Mesenchymal stem cell (in vitro differentiated cells and primary cell): Measurements from ENCODE around the gene CCDC30.
"Not testable (repeated sequence)": the region's sequence is repeated elsewhere in the genome, so short reads cannot be mapped to it uniquely, and the experiment has no call there.

Experiments
- DNase-seq: peaks from one replicate; pipeline ENCODE4 v3.0.0-alpha.2; 2013
- H2AFZ ChIP-seq: one replicate; pipeline ENCODE4 v1.6.1; 2013; ENCODE audit warnings: low read depth, mild to moderate bottlenecking, control low read depth, inconsistent platforms, low read length, moderate library complexity
- H2AK5ac ChIP-seq: 2 replicates; pipeline ENCODE4 v1.6.1; 2013; ENCODE audit warnings: low read length, moderate library complexity, mild to moderate bottlenecking, inconsistent platforms; ENCODE audit not compliant: severe bottlenecking
- H2BK120ac ChIP-seq: one replicate; pipeline ENCODE4 v1.6.1; 2013; ENCODE audit warnings: low read depth, mild to moderate bottlenecking, inconsistent platforms, low read length, moderate library complexity
- H2BK12ac ChIP-seq, 2 experiments: one replicate each; pipeline ENCODE4 v1.6.1; 2013; ENCODE audit warnings: inconsistent platforms in 2 of 2, low read length in 2 of 2, mild to moderate bottlenecking in 2 of 2, moderate library complexity in 2 of 2, control low read depth in 1 of 2
- H2BK15ac ChIP-seq: one replicate; pipeline ENCODE4 v1.6.1; 2013; ENCODE audit warnings: mild to moderate bottlenecking, low read depth, inconsistent platforms; ENCODE audit not compliant: poor library complexity, severe bottlenecking
- H2BK5ac ChIP-seq: 2 replicates; pipeline ENCODE4 v1.6.1; 2013; ENCODE audit warnings: low read depth, mild to moderate bottlenecking, low read length, control low read depth, inconsistent platforms; ENCODE audit not compliant: poor library complexity, severe bottlenecking
- H3K14ac ChIP-seq, 2 experiments: one replicate each; pipeline ENCODE4 v1.6.1; 2013; ENCODE audit warnings: inconsistent platforms in 2 of 2, low read length in 2 of 2, control low read depth in 1 of 2, mild to moderate bottlenecking in 1 of 2, moderate library complexity in 1 of 2
- H3K18ac ChIP-seq, 2 experiments: one replicate each; pipeline ENCODE4 v1.6.1; 2013; ENCODE audit warnings: inconsistent platforms in 2 of 2, low read length in 2 of 2, control low read depth in 1 of 2, low read depth in 1 of 2, mild to moderate bottlenecking in 1 of 2
- H3K23ac ChIP-seq, 2 experiments: one replicate each; pipeline ENCODE4 v1.6.1; 2013; ENCODE audit warnings: inconsistent platforms in 2 of 2, low read length in 2 of 2, mild to moderate bottlenecking in 2 of 2, moderate library complexity in 2 of 2, control low read depth in 1 of 2
- H3K27ac ChIP-seq: 2 replicates; pipeline ENCODE4 v1.5.1; 2013; ENCODE audit warnings: mild to moderate bottlenecking, moderate library complexity, low read length, control low read depth, inconsistent platforms; ENCODE audit not compliant: poor library complexity, severe bottlenecking
- H3K27me3 ChIP-seq, 2 experiments: 2 replicates each; pipeline versions ENCODE4 v1.6.1 to v1.7.0; 2013; ENCODE audit warnings: low read length in 2 of 2, mild to moderate bottlenecking in 2 of 2, moderate library complexity in 2 of 2, control low read depth in 1 of 2, inconsistent platforms in 1 of 2; ENCODE audit not compliant: control insufficient read depth in 1 of 2, insufficient read depth in 1 of 2
- H3K36me3 ChIP-seq, 2 experiments: 2 replicates each; pipeline versions ENCODE4 v1.6.1 to v1.7.0; 2013; ENCODE audit warnings: low read length in 2 of 2, control low read depth in 1 of 2, inconsistent platforms in 1 of 2, low read depth in 1 of 2, mild to moderate bottlenecking in 1 of 2; ENCODE audit not compliant: insufficient read depth in 2 of 2, control insufficient read depth in 1 of 2
- H3K4ac ChIP-seq, 2 experiments: one replicate each; pipeline ENCODE4 v1.6.1; 2013; ENCODE audit warnings: inconsistent platforms in 2 of 2, low read length in 2 of 2, mild to moderate bottlenecking in 2 of 2, moderate library complexity in 2 of 2, control low read depth in 1 of 2, low read depth in 1 of 2
- H3K4me1 ChIP-seq: 2 replicates; pipeline ENCODE4 v1.6.1; 2013; ENCODE audit warnings: low read depth, low read length, control low read depth; ENCODE audit not compliant: control insufficient read depth, insufficient read depth
- H3K4me2 ChIP-seq: 2 replicates; pipeline ENCODE4 v1.6.1; 2013; ENCODE audit warnings: low read length, mild to moderate bottlenecking, inconsistent platforms; ENCODE audit not compliant: poor library complexity, severe bottlenecking
- H3K4me3 ChIP-seq, 2 experiments: 2 replicates each; pipeline versions ENCODE4 v1.5.1 to v1.7.0; 2013; ENCODE audit warnings: low read length in 2 of 2, mild to moderate bottlenecking in 2 of 2, control low read depth in 1 of 2, low read depth in 1 of 2; ENCODE audit not compliant: insufficient read depth in 1 of 2
- H3K79me1 ChIP-seq: replicated peaks from 2 replicates; pipeline ENCODE4 v1.6.1; 2013; ENCODE audit warnings: mild to moderate bottlenecking, control low read depth, low read length, inconsistent platforms; ENCODE audit not compliant: poor library complexity, severe bottlenecking
- H3K9ac ChIP-seq: 2 replicates; pipeline ENCODE4 v1.7.0; 2013; ENCODE audit warnings: mild to moderate bottlenecking, low read length, moderate library complexity
- H3K9me3 ChIP-seq: 2 replicates; pipeline ENCODE4 v1.7.0; 2013; ENCODE audit warnings: mild to moderate bottlenecking, low read length; ENCODE audit not compliant: control insufficient read depth
- H4K8ac ChIP-seq: one replicate; pipeline ENCODE4 v1.6.1; 2013; ENCODE audit warnings: inconsistent platforms, mild to moderate bottlenecking, low read length, moderate library complexity
- H4K91ac ChIP-seq: one replicate; pipeline ENCODE4 v1.6.1; 2013; ENCODE audit warnings: mild to moderate bottlenecking, low read length, inconsistent platforms
- WGBS: methylation state at CpG from one replicate; pipeline ENCODE4 v1.1.7; 2013; ENCODE audit warnings: mixed read lengths; 5-methylcytosine and 5-hydroxymethylcytosine counted together

CCDC30 gene

GRCh38 chr1:42466030-42466429 is 2.9 kb downstream of the CCDC30 start:
- no peak overlapping the region for H3K18ac ChIP-seq
- no peak overlapping the region for H2BK12ac ChIP-seq
- no peak overlapping the region for H4K8ac ChIP-seq
- no peak overlapping the region for H2AFZ ChIP-seq
- H3K27me3 ChIP-seq = no peaks in the 10 kb centered on the region
- no peak overlapping the region for H3K4me3 ChIP-seq
- H3K36me3 ChIP-seq = peaks cover 0 to 3% of the 10 kb centered on the region in 2 experiments
- H4K91ac ChIP-seq = no peak overlapping the region
- no peak overlapping the region for H3K4me2 ChIP-seq
- H2AK5ac ChIP-seq = no peak overlapping the region
- no peak for DNase-seq
- no peak overlapping the region for H3K4ac ChIP-seq
- H2BK15ac ChIP-seq = no peak overlapping the region
- no peak overlapping the region for H2BK120ac ChIP-seq
- H3K23ac ChIP-seq = no peak overlapping the region
- H3K4me1 ChIP-seq = peaks cover 2% of the 10 kb centered on the region
- H3K9me3 ChIP-seq = no peaks in the 10 kb centered on the region
- peaks cover 2% of the 10 kb centered on the region for H3K79me1 ChIP-seq
- H3K27ac ChIP-seq = no peak overlapping the region
- no peak overlapping the region for H3K9ac ChIP-seq
- no peak overlapping the region for H2BK5ac ChIP-seq
- no peak overlapping the region for H3K14ac ChIP-seq
- WGBS = 86% methylated on average over 2 of the region's 2 CpGs

GRCh38 chr1:42469727-42470126 is 6.6 kb downstream of the CCDC30 start:
- H2AFZ ChIP-seq = no peak overlapping the region
- WGBS = 93% methylated on average over 2 of the region's 2 CpGs
- no peak overlapping the region for H3K23ac ChIP-seq
- H3K14ac ChIP-seq = no peak overlapping the region
- H3K4me3 ChIP-seq = no peak overlapping the region
- H2BK15ac ChIP-seq = no peak overlapping the region
- no peak overlapping the region for H3K27ac ChIP-seq
- H3K9me3 ChIP-seq = no peaks in the 10 kb centered on the region
- H2BK5ac ChIP-seq = no peak overlapping the region
- no peak overlapping the region for H3K4me2 ChIP-seq
- H3K36me3 ChIP-seq = no peaks in the 10 kb centered on the region
- H3K79me1 ChIP-seq = peaks cover 2% of the 10 kb centered on the region
- H2BK12ac ChIP-seq = no peak overlapping the region
- no peak overlapping the region for H4K91ac ChIP-seq
- no peaks in the 10 kb centered on the region for H3K27me3 ChIP-seq
- no peak overlapping the region for H2AK5ac ChIP-seq
- H3K18ac ChIP-seq = no peak overlapping the region
- H4K8ac ChIP-seq = no peak overlapping the region
- H2BK120ac ChIP-seq = no peak overlapping the region
- no peak for DNase-seq
- H3K9ac ChIP-seq = no peak overlapping the region
- no peaks in the 10 kb centered on the region for H3K4me1 ChIP-seq
- H3K4ac ChIP-seq = no peak overlapping the region

GRCh38 chr1:42476605-42477004 is 13.5 kb downstream of the CCDC30 start:
- no CpG with 5 or more reads among the region's 4 CpGs for WGBS
- H3K9me3 ChIP-seq = no peaks in the 10 kb centered on the region

GRCh38 chr1:42477354-42477753 is 14.3 kb downstream of the CCDC30 start:
- not testable (repeated sequence) for H3K18ac ChIP-seq, DNase-seq, H3K4ac ChIP-seq, H3K9ac ChIP-seq, H3K27me3 ChIP-seq, H3K14ac ChIP-seq, H2AFZ ChIP-seq, H2BK120ac ChIP-seq, H2BK5ac ChIP-seq, H3K23ac ChIP-seq, H2BK15ac ChIP-seq, H3K79me1 ChIP-seq, H3K4me1 ChIP-seq, H2BK12ac ChIP-seq, H4K8ac ChIP-seq, H3K27ac ChIP-seq, H3K4me2 ChIP-seq, H3K9me3 ChIP-seq, H3K36me3 ChIP-seq, H4K91ac ChIP-seq, H2AK5ac ChIP-seq, H3K4me3 ChIP-seq
- 90% methylated on average over 4 of the region's 4 CpGs for WGBS

More at GRCh38 chr1:42476605-42477004, 13.5 kb downstream of the CCDC30 start:
- Histone ChIP-seq H3K79me1 (no peaks in the 10 kb centered on the region), H3K27me3 (no peaks in the 10 kb centered on the region), H2AK5ac (no peak overlapping the region), H2BK5ac (no peak overlapping the region), H3K36me3 (no peaks in the 10 kb centered on the region), H3K4me1 (no peaks in the 10 kb centered on the region), H4K8ac (no peak overlapping the region), H2BK15ac (no peak overlapping the region), H4K91ac (no peak overlapping the region), H3K23ac (no peak overlapping the region), H3K18ac (no peak overlapping the region), H2BK12ac (no peak overlapping the region), H2BK120ac (no peak overlapping the region), H3K4ac (no peak overlapping the region), H3K14ac (no peak overlapping the region), H3K4me2 (no peak overlapping the region), H3K4me3 (no peak overlapping the region), H3K9ac (no peak overlapping the region), H3K27ac (no peak overlapping the region), H2AFZ (no peak overlapping the region)
- DNase-seq = no peak
